CD14-positive monocyte (primary cell): Measurements from ENCODE around the gene NPLOC4. TPM values are rescaled to one million over a fixed set of nuclear protein-coding genes. Genes with fewer than 3 reads are reported as not detected.
A peak's percentile ranks its signal among the peaks of the same experiment; 100 is the strongest.

Experiments
- DNase-seq, 3 donors: peaks; one replicate each; pipeline ENCODE4 v3.0.0-alpha.2; 2011 to 2022
- H2AFZ ChIP-seq: 2 replicates; pipeline ENCODE4 v1.6.0; 2012; ENCODE audit warnings: mild to moderate bottlenecking, low read depth, low read length, inconsistent platforms; ENCODE audit not compliant: insufficient read depth, poor library complexity, severe bottlenecking
- H3K27ac ChIP-seq, 2 donors: 1 replicate in 1 of 2; 2 replicates in 1 of 2; pipeline ENCODE4 v1.5.1; 2012 to 2013; ENCODE audit warnings: low read length in 2 of 2, control low read depth in 1 of 2, inconsistent platforms in 1 of 2, low read depth in 1 of 2, mild to moderate bottlenecking in 1 of 2
- H3K27me3 ChIP-seq, 2 donors: one replicate each; pipeline versions ENCODE4 v1.6.0 to v1.6.1; 2011 to 2013; ENCODE audit warnings: low read length in 2 of 2; ENCODE audit not compliant: control insufficient read depth in 2 of 2, insufficient read depth in 2 of 2
- H3K36me3 ChIP-seq, 2 donors: replicated peaks in 1 of 2; 1 replicate in 1 of 2; 2 replicates in 1 of 2; pipeline versions ENCODE4 v1.5.1 to v1.6.1; 2012 to 2013; ENCODE audit warnings: low read length in 2 of 2, control low read depth in 1 of 2, inconsistent platforms in 1 of 2, mild to moderate bottlenecking in 1 of 2; ENCODE audit not compliant: insufficient read depth in 2 of 2, control insufficient read depth in 1 of 2
- H3K4me1 ChIP-seq, 2 donors: 1 replicate in 1 of 2; 2 replicates in 1 of 2; pipeline versions ENCODE4 v1.5.1 to v1.6.1; 2012 to 2013; ENCODE audit warnings: low read length in 2 of 2, control low read depth in 1 of 2, inconsistent platforms in 1 of 2, mild to moderate bottlenecking in 1 of 2, moderate library complexity in 1 of 2; ENCODE audit not compliant: insufficient read depth in 2 of 2, control insufficient read depth in 1 of 2
- H3K4me2 ChIP-seq: replicated peaks from 2 replicates; pipeline ENCODE3; 2012; ENCODE audit warnings: low read length, moderate library complexity, mild to moderate bottlenecking; ENCODE audit not compliant: poor library complexity, severe bottlenecking; ENCODE audit errors: extremely low read depth
- H3K4me3 ChIP-seq, 3 experiments: fragments of 200-600 bp in 1 of 3; sonication (generic) in 1 of 3; replicated peaks in 1 of 3; 1 replicate in 2 of 3; 2 replicates in 1 of 3; pipeline ENCODE4 v1.5.1; 2011 to 2013; ENCODE audit warnings: low read length in 3 of 3, mild to moderate bottlenecking in 3 of 3, control low read depth in 2 of 3, low read depth in 2 of 3, inconsistent platforms in 1 of 3, moderate library complexity in 1 of 3
- H3K79me2 ChIP-seq: 2 replicates; pipeline ENCODE4 v1.6.0; 2012; ENCODE audit warnings: mild to moderate bottlenecking, control low read depth, inconsistent platforms, low read length, moderate library complexity; ENCODE audit not compliant: insufficient read depth
- H3K9ac ChIP-seq: 2 replicates; pipeline ENCODE4 v1.6.0; 2017; ENCODE audit warnings: low read length, mild to moderate bottlenecking; ENCODE audit not compliant: insufficient read depth, poor library complexity, severe bottlenecking
- H3K9me3 ChIP-seq, 2 donors: replicated peaks in 1 of 2; 1 replicate in 1 of 2; 2 replicates in 1 of 2; pipeline versions ENCODE4 v1.5.1 to v1.6.1; 2012 to 2013; ENCODE audit warnings: low read length in 2 of 2, control low read depth in 1 of 2; ENCODE audit not compliant: control insufficient read depth in 1 of 2, insufficient read depth in 1 of 2
- H4K20me1 ChIP-seq: 2 replicates; pipeline ENCODE4 v1.6.0; 2012; ENCODE audit warnings: mild to moderate bottlenecking, low read length, control low read depth, moderate library complexity; ENCODE audit not compliant: insufficient read depth
- H3K27ac Mint-ChIP-seq, 7 donors: one replicate each; pipeline ENCODE4 v1.8.0; 2020; ENCODE audit warnings: mild to moderate bottlenecking in 7 of 7, mixed read lengths in 7 of 7, moderate library complexity in 6 of 7, inconsistent platforms in 2 of 7
- H3K27me3 Mint-ChIP-seq, 3 donors: one replicate each; pipeline ENCODE4 v1.8.0; 2021 to 2022; ENCODE audit warnings: low read depth in 3 of 3, mild to moderate bottlenecking in 3 of 3, mixed read lengths in 3 of 3, moderate library complexity in 3 of 3, inconsistent platforms in 1 of 3
- H3K36me3 Mint-ChIP-seq, 2 donors: one replicate each; pipeline ENCODE4 v1.8.0; 2020; ENCODE audit warnings: mixed read lengths in 2 of 2, inconsistent platforms in 1 of 2, mild to moderate bottlenecking in 1 of 2
- H3K4me1 Mint-ChIP-seq: one replicate; pipeline ENCODE4 v1.8.0; 2020; ENCODE audit warnings: mild to moderate bottlenecking, mixed read lengths
- H3K4me3 Mint-ChIP-seq, 2 donors: one replicate each; pipeline ENCODE4 v1.8.0; 2020; ENCODE audit warnings: mild to moderate bottlenecking in 2 of 2, mixed read lengths in 2 of 2, moderate library complexity in 1 of 2
- H3K9me3 Mint-ChIP-seq, 7 donors: one replicate each; pipeline ENCODE4 v1.8.0; 2020 to 2022; ENCODE audit warnings: mixed read lengths in 7 of 7, mild to moderate bottlenecking in 6 of 7, moderate library complexity in 6 of 7, inconsistent platforms in 2 of 7
- CTCF ChIP-seq: fragments of 200-600 bp; IDR thresholded peaks from one replicate; pipeline ENCODE4 v1.8.0; 2022; ENCODE audit warnings: antibody characterized with exemption, mild to moderate bottlenecking
- WGBS: methylation state at CpG from one replicate; pipeline ENCODE4 v1.1.5; 2013; ENCODE audit warnings: missing lambda C conversion rate; ENCODE audit not compliant: insufficient coverage; 5-methylcytosine and 5-hydroxymethylcytosine counted together
- intact Hi-C, 2 donors: fragments of 100-400 bp; cut with micrococcal nuclease; formaldehyde crosslinking; loops; one replicate each; pipeline versions ENCODE4 v1.15.0 to v1.15.1; 2023
- polyA minus RNA-seq: library from RNA; depleted of rRNA, polyadenylated mRNA; stranded (reverse); fragments of >200 nt; gene quantifications from 2 replicates; pipeline ENCODE4 v1.2.3, GENCODE V29; 2012
- polyA plus RNA-seq, 3 donors: library from polyadenylated mRNA; depleted of rRNA in 1 of 3; unstranded in 2 of 3; stranded (reverse) in 1 of 3; fragments of 300-500 nt in 2 of 3; fragments of >200 nt in 1 of 3; fragmentation: Illumina TruSeq in 2 of 3; gene quantifications; 1 replicate in 2 of 3; 2 replicates in 1 of 3; pipeline ENCODE4 v1.2.3, GENCODE V29; 2012 to 2021
- total RNA-seq, 12 experiments: library from RNA in 1 of 12; stranded (reverse) in 1 of 12; fragments of 120-200 nt in 1 of 12; gene quantifications; one replicate each; pipeline ENCODE4 v1.2.4 and lab custom pipeline; 2013 to 2026; ENCODE audit warnings: mixed read lengths in 6 of 12, inconsistent platforms in 1 of 12

The NPLOC4 gene
- total RNA-seq (2013) = 49.9 TPM
- polyA plus RNA-seq = 100 to 1,000 TPM in 2 of 3 donors, 10 to 100 TPM in 1; 92.1 to 112 (median 106) TPM
- polyA minus RNA-seq = 70.7 and 95.9 TPM in 2 replicates
- 85.4 to 146 (median 99.8) reads per million in 11 experiments for total RNA-seq (lab: John Stamatoyannopoulos, UW)

GRCh38 chr17:81636505-81637288, at the start of gene NPLOC4, which contains the start of gene TSPAN10:
TSS of gene NPLOC4 (minus strand) at chr17:81637112. CDS start at chr17:81636930, 182 bp downstream.
TSS of gene TSPAN10 (plus strand) at chr17:81637196. CDS start at chr17:81642413, 5,217 bp downstream.
- peaks cover 0 to 6% (median 0%) of the 10 kb centered on the region in 3 donors for H3K27me3 Mint-ChIP-seq

More at GRCh38 chr17:81636505-81637288, at the start of gene NPLOC4, which contains the start of gene TSPAN10:
- Histone ChIP-seq H4K20me1 (peaks cover 45% of the 10 kb centered on the region), H3K4me2 (peak within 1 kb of the TSS; percentile 87), H3K27me3 (no peaks in the 10 kb centered on the region), H3K27ac (peak within 1 kb of the TSS; percentile 78 to 84), H2AFZ (peak within 1 kb of the TSS; percentile 75), H3K9me3 (no peaks in the 10 kb centered on the region), H3K4me3 (peak within 1 kb of the TSS; percentile 89 to 94 (median 94)), H3K4me1 (peaks cover 17 to 20% of the 10 kb centered on the region in 2 donors), H3K79me2 (peaks cover 51% of the 10 kb centered on the region), H3K36me3 (peaks cover 0 to 2% of the 10 kb centered on the region in 2 donors), H3K9ac (peak within 1 kb of the TSS; percentile 83)
- peak; percentile 81 to 95 (median 83) for DNase-seq
- Mint-ChIP-seq H3K27ac (peak within 1 kb of the TSS; percentile 86 to 96 (median 90)), H3K4me1 (peaks cover 23% of the 10 kb centered on the region), H3K36me3 (peaks cover under 1 to 1% of the 10 kb centered on the region in 2 donors), H3K9me3 (no peaks in the 10 kb centered on the region), H3K4me3 (peak within 1 kb of the TSS; percentile 94 to 97)
- under 1% methylated on average over 68 of the region's 77 CpGs for WGBS
- intact Hi-C loops = no loop called here
- no peak for TF ChIP-seq CTCF
